GM23338 (cell line): ENCODE measurements around the gene KAZALD1. TPM values are rescaled to one million over a fixed set of nuclear protein-coding genes. Genes with fewer than 3 reads are reported as not detected.

Source experiments
- CREB1 ChIP-seq: fragments of 250-450 bp; sonication (Bioruptor Pico); IDR thresholded peaks from 2 replicates; pipeline ENCODE4 v1.5.0; 2020; ENCODE audit warnings: low read depth, mild to moderate bottlenecking, moderate library complexity
- EZH2 ChIP-seq: fragments of 200-600 bp; sonication (generic); IDR thresholded peaks from one replicate; pipeline ENCODE4 v1.8.0; 2017; ENCODE audit warnings: antibody characterized with exemption, mild to moderate bottlenecking, low read depth; ENCODE audit not compliant: unreplicated experiment
- JUNB ChIP-seq: IDR thresholded peaks from one replicate; pipeline ENCODE4 v1.6.1; 2016; ENCODE audit warnings: antibody characterized with exemption; ENCODE audit not compliant: unreplicated experiment
- NANOG ChIP-seq: IDR thresholded peaks from 2 replicates; pipeline ENCODE4 v1.6.1; 2016; ENCODE audit warnings: antibody characterized with exemption, borderline replicate concordance
- STAT1 ChIP-seq: IDR thresholded peaks from one replicate; pipeline ENCODE4 v1.6.1; 2016; ENCODE audit warnings: antibody characterized with exemption; ENCODE audit not compliant: unreplicated experiment
- ZNF331 ChIP-seq: fragments of 250-450 bp; sonication (Bioruptor Pico); IDR thresholded peaks from 2 replicates; pipeline ENCODE4 v1.5.0; 2020; ENCODE audit warnings: low read depth, mild to moderate bottlenecking, moderate library complexity
- polyA plus RNA-seq: library from polyadenylated mRNA; unstranded; fragments of >200 nt; fragmentation: Nextera tagmentation; extraction: Ambion mirVana; gene quantifications from 2 replicates; pipeline ENCODE4 v1.2.1, GENCODE V29; 2016
- total RNA-seq: library from RNA; depleted of rRNA; stranded (reverse); fragments of >200 nt; shearing (Covaris generic); gene quantifications from 2 replicates; pipeline ENCODE4 v1.2.3, GENCODE V29; 2014
- TF ChIP-seq, protein P1 (sequence below): fragments of 250-450 bp; sonication (Bioruptor Pico); IDR thresholded peaks from 2 replicates; pipeline ENCODE4 v1.5.0; 2020; ENCODE audit warnings: mild to moderate bottlenecking, moderate library complexity
- TF ChIP-seq, protein P2 (sequence below): IDR thresholded peaks from one replicate; pipeline ENCODE4 v1.6.1; 2018; ENCODE audit warnings: antibody characterized with exemption; ENCODE audit not compliant: unreplicated experiment

Gene KAZALD1
- total and polyA plus RNA-seq, 2 experiments from 2014 or later = 0.27 to 1.3 TPM

DNA sequence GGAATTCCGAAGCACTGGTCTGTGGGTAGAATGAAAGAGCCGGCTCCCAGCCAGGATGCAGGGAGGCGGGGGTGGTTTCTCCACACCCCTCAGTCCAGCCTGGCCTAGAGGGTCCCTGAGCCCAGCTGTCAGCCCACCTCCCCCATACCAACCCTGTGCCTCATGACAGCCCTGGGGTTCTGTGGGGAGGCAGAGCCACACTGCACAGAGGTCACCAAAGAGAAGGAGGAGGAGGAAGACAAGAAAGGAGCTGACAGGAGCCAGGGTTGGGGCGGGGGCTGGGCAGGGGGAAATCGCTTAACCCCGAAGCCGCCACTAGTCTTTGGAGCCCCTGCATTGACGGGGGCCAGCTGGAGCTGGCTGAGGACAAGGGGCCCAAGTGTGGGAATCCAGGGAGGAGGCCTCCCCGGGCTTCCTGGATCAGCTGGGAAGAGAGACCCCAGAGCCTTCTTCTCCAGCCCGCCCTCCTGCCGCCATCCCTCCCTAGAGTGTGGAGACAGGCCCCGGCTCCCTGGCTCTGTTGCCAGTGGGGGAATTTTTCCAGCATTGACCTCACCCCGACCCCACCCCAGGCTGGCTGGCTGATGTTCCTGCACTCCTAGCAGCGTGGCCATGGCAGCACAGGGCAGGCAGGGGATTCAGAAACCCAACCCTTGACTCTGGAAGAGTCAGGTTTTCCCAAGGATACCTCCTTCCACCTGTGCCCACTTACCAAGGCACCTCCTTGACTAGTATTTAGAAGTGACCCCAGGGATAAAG is 32.5 kb downstream of the KAZALD1 start (continued):
- TF ChIP-seq, protein P1, sequence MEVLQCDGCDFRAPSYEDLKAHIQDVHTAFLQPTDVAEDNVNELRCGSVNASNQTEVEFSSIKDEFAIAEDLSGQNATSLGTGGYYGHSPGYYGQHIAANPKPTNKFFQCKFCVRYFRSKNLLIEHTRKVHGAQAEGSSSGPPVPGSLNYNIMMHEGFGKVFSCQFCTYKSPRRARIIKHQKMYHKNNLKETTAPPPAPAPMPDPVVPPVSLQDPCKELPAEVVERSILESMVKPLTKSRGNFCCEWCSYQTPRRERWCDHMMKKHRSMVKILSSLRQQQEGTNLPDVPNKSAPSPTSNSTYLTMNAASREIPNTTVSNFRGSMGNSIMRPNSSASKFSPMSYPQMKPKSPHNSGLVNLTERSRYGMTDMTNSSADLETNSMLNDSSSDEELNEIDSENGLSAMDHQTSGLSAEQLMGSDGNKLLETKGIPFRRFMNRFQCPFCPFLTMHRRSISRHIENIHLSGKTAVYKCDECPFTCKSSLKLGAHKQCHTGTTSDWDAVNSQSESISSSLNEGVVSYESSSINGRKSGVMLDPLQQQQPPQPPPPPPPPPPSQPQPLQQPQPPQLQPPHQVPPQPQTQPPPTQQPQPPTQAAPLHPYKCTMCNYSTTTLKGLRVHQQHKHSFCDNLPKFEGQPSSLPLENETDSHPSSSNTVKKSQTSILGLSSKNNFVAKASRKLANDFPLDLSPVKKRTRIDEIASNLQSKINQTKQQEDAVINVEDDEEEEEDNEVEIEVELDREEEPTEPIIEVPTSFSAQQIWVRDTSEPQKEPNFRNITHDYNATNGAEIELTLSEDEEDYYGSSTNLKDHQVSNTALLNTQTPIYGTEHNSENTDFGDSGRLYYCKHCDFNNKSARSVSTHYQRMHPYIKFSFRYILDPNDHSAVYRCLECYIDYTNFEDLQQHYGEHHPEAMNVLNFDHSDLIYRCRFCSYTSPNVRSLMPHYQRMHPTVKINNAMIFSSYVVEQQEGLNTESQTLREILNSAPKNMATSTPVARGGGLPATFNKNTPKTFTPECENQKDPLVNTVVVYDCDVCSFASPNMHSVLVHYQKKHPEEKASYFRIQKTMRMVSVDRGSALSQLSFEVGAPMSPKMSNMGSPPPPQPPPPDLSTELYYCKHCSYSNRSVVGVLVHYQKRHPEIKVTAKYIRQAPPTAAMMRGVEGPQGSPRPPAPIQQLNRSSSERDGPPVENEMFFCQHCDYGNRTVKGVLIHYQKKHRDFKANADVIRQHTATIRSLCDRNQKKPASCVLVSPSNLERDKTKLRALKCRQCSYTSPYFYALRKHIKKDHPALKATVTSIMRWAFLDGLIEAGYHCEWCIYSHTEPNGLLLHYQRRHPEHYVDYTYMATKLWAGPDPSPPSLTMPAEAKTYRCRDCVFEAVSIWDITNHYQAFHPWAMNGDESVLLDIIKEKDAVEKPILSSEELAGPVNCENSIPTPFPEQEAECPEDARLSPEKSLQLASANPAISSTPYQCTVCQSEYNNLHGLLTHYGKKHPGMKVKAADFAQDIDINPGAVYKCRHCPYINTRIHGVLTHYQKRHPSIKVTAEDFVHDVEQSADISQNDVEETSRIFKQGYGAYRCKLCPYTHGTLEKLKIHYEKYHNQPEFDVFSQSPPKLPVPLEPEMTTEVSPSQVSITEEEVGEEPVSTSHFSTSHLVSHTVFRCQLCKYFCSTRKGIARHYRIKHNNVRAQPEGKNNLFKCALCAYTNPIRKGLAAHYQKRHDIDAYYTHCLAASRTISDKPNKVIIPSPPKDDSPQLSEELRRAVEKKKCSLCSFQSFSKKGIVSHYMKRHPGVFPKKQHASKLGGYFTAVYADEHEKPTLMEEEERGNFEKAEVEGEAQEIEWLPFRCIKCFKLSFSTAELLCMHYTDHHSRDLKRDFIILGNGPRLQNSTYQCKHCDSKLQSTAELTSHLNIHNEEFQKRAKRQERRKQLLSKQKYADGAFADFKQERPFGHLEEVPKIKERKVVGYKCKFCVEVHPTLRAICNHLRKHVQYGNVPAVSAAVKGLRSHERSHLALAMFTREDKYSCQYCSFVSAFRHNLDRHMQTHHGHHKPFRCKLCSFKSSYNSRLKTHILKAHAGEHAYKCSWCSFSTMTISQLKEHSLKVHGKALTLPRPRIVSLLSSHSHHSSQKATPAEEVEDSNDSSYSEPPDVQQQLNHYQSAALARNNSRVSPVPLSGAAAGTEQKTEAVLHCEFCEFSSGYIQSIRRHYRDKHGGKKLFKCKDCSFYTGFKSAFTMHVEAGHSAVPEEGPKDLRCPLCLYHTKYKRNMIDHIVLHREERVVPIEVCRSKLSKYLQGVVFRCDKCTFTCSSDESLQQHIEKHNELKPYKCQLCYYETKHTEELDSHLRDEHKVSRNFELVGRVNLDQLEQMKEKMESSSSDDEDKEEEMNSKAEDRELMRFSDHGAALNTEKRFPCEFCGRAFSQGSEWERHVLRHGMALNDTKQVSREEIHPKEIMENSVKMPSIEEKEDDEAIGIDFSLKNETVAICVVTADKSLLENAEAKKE (CRISPR knock-in tag) = no peak
- TF ChIP-seq EZH2 = no peak
- TF ChIP-seq JUNB = no peak
- TF ChIP-seq NANOG = no peak
- no peak for TF ChIP-seq STAT1
- no peak for TF ChIP-seq ZNF331 (CRISPR knock-in tag)
- TF ChIP-seq, protein P2, sequence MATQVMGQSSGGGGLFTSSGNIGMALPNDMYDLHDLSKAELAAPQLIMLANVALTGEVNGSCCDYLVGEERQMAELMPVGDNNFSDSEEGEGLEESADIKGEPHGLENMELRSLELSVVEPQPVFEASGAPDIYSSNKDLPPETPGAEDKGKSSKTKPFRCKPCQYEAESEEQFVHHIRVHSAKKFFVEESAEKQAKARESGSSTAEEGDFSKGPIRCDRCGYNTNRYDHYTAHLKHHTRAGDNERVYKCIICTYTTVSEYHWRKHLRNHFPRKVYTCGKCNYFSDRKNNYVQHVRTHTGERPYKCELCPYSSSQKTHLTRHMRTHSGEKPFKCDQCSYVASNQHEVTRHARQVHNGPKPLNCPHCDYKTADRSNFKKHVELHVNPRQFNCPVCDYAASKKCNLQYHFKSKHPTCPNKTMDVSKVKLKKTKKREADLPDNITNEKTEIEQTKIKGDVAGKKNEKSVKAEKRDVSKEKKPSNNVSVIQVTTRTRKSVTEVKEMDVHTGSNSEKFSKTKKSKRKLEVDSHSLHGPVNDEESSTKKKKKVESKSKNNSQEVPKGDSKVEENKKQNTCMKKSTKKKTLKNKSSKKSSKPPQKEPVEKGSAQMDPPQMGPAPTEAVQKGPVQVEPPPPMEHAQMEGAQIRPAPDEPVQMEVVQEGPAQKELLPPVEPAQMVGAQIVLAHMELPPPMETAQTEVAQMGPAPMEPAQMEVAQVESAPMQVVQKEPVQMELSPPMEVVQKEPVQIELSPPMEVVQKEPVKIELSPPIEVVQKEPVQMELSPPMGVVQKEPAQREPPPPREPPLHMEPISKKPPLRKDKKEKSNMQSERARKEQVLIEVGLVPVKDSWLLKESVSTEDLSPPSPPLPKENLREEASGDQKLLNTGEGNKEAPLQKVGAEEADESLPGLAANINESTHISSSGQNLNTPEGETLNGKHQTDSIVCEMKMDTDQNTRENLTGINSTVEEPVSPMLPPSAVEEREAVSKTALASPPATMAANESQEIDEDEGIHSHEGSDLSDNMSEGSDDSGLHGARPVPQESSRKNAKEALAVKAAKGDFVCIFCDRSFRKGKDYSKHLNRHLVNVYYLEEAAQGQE = no peak
- no peak for TF ChIP-seq CREB1 (CRISPR knock-in tag)
